GM19025 (cell line): ENCODE results near the gene MYO1H.
"Not testable (repeated sequence)": the region's sequence is repeated elsewhere in the genome, so short reads cannot be mapped to it uniquely, and the experiment has no call there.

ENCODE experiments used
- ATAC-seq: cut with Tn5 transposase; IDR thresholded peaks from one replicate; pipeline ENCODE4 v1.9.1; 2021; ENCODE audit warnings: mild to moderate bottlenecking, low read depth, moderate library complexity; ENCODE audit not compliant: unreplicated experiment

Gene MYO1H, protein sequence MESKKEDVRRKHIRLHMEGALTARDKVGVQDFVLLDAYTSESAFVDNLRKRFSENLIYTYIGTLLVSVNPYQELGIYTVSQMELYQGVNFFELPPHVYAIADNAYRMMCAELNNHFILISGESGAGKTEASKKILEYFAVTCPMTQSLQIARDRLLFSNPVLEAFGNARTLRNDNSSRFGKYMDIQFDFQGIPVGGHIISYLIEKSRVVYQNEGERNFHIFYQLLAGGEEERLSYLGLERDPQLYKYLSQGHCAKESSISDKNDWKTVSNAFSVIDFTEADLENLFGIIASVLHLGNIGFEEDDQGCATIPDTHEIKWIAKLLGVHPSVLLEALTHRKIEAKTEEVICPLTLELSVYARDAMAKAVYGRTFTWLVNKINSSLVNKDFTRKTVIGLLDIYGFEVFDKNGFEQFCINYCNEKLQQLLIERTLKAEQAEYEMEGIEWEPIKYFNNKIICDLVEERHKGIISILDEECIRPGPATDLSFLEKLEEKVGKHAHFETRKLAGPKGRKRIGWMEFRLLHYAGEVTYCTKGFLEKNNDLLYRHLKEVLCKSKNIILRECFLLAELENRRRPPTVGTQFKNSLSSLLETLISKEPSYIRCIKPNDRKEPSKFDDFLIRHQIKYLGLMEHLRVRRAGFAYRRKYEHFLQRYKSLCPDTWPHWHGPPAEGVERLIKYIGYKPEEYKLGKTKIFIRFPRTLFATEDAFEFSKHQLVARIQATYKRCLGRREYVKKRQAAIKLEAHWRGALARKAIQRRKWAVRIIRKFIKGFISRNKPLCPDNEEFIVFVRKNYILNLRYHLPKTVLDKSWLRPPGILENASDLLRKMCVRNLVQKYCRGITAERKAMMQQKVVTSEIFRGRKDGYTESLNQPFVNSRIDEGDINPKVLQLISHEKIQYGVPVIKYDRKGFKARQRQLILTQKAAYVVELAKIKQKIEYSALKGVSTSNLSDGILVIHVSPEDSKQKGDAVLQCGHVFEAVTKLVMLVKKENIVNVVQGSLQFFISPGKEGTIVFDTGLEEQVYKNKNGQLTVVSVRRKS

GRCh38 chr12:109347589-109347988 lies at the start of gene MYO1H:
MYO1H (plus strand) TSS chr12:109347900; CDS start chr12:109347961, 61 bp downstream.
- ATAC-seq: no peak

DNA sequence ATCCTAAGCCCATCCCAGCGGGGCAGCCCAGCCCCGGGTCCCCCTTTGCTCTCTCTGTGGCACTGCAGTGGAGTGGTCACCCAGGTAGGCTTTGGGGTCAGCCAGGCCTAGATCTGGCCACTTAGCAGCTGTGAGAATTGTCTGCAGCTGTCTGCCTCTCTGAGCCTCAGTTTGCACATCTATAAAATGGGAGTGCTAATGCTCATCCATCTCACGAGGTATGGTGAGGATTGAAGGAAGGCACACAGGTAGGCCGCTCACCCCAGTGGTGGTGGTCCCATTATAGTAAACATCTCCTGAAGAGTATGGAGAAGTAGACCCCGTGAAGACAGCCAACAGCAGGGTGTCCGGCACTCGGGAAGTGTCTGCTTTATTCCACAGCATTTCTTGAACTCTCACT lies 47.9 kb upstream of the MYO1H start:
- ATAC-seq: no peak

DNA sequence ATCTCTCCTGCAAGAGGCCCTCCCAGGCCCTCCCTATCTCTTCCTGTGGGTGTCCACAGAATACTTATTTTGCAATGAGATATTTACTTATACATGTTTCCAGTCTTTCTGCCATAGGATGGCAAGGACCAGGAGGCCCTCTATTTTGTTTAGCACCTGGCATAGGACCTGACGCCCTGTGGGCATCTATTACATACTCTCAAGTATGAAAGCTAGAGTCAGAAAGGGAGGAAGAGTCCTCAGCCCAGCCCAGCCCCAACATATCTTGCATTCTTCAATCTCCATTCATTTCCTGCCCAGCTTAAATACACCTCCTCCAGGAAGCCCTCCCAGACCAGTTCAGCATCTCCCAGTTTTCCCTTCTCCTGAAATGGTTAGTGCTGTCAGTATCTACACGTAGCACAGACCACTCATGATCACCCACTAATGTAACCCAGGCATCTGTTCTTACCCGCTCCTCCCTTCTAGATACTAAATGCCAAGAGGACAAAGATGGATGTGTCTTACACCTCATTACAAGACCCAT lies 46.0 kb upstream of the MYO1H start:
- ATAC-seq: no peak

DNA sequence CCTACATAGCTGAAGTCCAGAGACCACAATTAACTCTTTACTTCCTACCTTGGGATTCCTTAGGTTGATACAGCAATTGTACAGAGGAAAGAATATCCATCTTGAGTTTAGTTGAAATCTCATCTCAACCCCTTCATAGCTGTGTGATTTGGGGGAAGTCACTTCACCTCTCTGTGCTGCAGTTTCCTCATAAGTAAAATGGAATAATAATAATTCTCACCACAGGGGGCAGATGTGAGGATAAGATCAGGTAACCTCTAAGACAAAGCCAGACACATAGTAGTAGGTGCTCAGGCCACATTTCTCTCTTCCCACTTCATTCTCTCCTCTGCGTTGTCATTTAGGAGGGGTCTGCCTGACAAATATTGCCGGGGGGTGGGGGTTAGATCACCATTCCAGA lies 45.3 kb upstream of the MYO1H start:
- no peak for ATAC-seq

GRCh38 chr12:109302770-109303169 lies 44.9 kb upstream of the MYO1H start:
- ATAC-seq: no peak

- no peak for ATAC-seq
Measured at GRCh38 chr12:109304485-109304884, 43.2 kb upstream of the MYO1H start.

DNA sequence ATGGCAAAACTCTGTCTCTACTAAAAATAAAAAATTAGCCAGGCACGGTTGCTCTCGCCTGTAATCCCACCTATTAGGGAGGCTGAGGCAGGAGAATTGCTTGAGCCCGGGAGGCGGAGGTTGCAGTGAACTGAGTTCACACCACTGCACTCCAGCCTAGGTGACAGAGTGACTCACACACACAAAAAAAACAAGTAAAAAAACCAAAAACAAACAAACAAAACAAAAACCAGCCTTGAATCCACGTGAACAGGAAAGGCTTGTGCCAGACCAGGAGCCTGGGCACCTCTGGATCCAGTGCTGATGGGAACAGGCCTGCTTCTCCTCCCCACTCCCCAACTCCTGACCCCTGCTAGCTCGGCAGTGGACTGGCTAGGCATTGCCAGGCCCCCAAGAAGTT lies 42.2 kb upstream of the MYO1H start:
- ATAC-seq: no peak

DNA sequence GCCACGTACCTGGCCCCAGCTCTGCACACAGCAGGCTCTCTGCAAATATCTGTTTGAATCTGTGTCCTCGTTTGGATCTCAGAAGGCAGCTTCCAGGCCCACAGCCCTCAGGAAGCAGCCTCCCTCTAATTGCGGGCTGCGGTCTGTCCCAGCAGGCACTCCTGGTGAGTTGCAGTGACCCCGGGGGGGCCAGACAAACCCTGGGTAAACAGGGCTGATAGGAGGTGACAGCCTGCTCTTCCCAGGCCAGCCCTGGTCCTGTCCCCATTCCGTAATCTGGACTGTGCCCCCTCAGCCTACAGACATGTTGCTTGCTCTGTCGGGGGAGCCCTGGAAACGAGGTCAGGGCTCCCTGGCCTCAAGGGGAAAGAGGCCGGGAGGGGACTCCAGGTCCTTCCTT lies 40.6 kb upstream of the MYO1H start:
- no peak for ATAC-seq

DNA sequence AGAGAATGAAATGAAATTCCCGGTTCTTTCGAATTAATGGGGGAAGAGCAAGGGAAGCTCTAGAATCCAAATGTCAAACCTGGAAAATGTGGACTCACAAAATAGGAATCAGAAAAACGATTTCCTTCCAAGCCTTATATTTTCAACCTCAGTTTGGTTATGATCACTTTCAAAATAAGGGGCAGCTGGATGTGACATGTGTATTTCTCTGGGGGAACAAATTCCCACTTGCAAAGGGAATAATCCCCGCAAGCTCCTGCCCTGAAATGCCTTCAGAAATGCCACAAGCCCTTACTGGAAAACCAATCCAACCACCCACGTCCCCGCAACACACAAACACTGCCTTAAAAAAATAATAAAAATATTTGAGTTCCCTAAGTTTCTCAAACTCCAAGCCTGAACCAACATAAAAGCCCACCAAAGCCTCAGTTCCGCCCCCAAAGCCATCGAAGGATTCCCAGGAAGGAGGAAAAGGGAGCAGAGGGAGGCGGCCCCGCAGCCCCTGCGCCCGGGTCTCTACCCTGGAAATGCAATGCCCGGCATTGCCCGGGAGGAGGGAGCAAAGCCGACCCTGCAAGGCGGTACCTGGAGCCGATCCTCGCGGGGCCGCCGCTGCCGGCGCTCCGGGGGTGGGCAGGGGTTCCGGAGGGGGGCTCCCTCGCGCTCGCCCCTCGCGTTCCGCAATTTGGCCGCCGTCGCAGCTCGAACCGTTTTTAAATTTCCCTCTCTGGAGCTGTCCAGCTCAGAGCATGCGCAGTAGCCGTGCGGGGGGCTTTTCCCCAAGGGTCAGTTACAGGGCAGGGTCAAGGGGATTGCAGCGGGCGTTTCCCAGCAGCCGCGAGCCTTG lies 38.9 kb upstream of the MYO1H start, which contains the start of gene FOXN4:
TSS of gene FOXN4 (minus strand) at position 751 of the 847 bp plus-strand sequence. CDS start 963 bp downstream, outside the sequence.
- ATAC-seq: no peak

GRCh38 chr12:109309381-109310246 lies 38.1 kb upstream of the MYO1H start:
- ATAC-seq: no peak

DNA sequence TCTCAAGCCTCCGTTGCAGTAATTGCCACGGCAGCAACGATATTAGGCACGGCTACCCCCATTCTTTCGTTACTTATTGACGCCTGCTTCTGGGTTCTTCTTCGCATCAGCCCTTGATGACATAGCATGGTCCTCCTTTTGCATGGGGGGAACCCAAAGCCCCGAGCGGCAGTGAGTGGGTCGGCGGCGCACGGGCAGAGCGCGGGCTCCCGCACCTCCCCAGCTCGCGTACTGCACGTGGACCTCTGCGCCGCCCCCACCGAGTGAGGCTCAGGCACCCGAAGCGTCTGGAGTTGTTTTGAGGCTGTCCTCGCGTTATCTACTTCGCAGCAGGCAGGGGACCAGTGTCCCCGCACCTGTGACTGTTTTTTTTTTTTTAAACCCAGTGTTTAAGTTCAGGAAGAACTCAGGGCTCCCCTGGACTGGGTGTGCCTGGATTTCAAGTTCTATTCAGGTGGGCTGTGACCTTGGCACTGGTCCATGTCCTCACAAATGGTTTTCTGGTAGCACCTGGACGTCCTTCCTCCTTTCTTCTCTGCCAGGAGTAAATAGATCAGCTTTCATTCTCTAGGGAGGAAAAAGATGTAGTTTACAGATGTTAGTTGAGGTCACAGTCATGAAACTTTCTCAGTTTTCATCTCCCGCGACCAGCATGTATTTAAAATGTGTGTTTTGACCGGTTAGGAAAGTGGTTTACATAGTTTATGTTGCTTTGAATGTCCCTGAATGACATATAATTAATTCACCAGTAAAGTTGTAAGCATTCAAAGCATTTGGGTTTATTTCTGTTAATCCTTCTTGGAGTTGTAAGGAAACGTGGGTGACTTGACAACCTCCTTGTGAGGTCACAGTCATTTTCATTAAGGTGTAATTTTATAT lies 37.2 kb upstream of the MYO1H start:
- no peak for ATAC-seq

GRCh38 chr12:109321294-109321693 lies 26.4 kb upstream of the MYO1H start:
- ATAC-seq: not testable (repeated sequence)

DNA sequence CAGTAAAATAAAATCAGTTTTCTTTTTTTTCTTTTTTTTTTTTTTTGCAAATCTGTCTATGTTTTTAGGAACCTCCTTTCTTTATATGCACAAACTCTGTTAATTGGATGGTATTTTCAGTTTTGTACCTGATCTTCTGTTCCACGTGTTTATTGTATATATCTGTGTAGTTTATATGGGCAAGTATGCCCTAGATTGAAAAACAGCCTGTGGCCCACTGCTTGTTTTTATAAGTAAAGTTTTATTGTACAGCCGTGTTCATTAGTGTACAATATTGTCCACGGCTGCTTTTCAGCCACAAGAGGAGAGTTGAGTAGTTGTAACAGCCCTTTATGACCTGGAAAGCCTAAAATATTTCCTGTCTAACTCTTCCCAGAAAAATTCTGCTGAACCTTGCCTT lies 18.7 kb upstream of the MYO1H start:
- ATAC-seq: no peak

GRCh38 chr12:109329686-109330085 lies 18.0 kb upstream of the MYO1H start:
- ATAC-seq: no peak

GRCh38 chr12:109330282-109331230 lies 17.1 kb upstream of the MYO1H start:
- no peak for ATAC-seq

- ATAC-seq: no peak
Measured at GRCh38 chr12:109331301-109331952, 16.3 kb upstream of the MYO1H start.
